Lower leg skin (tissue), 4 donors: ENCODE data around the gene SLC5A2. TPM values are rescaled to one million over a fixed set of nuclear protein-coding genes. Genes with fewer than 3 reads are reported as not detected.
"Not testable (repeated sequence)": the region's sequence is repeated elsewhere in the genome, so short reads cannot be mapped to it uniquely, and the experiment has no call there.

Experiments used
- DNase-seq, 2 donors: peaks; one replicate each; pipeline ENCODE4 v3.0.0-alpha.2; 2019; ENCODE audit warnings: low spot score in 2 of 2
- H3K4me3 ChIP-seq: fragments of 200-600 bp; sonication (generic); 2 replicates; pipeline ENCODE4 v1.5.1; 2017; ENCODE audit warnings: mild to moderate bottlenecking, low read depth; ENCODE audit not compliant: poor library complexity, severe bottlenecking
- CTCF ChIP-seq, 3 donors: fragments of 450-650 bp; IDR thresholded peaks; one replicate each; pipeline ENCODE4 v1.5.1; 2016; ENCODE audit warnings: antibody characterized with exemption in 3 of 3, mild to moderate bottlenecking in 3 of 3, moderate library complexity in 2 of 3
- POLR2A ChIP-seq, 2 donors: fragments of 450-650 bp; IDR thresholded peaks; one replicate each; pipeline ENCODE4 v1.6.1; 2016 to 2017; ENCODE audit warnings: antibody characterized with exemption in 2 of 2, mild to moderate bottlenecking in 1 of 2, moderate library complexity in 1 of 2
- WGBS, 2 donors: methylation state at CpG; one replicate each; pipeline ENCODE4 v1.1.5; 2018; 5-methylcytosine and 5-hydroxymethylcytosine counted together
- intact Hi-C: fragments of 100-400 bp; cut with DNase I; formaldehyde crosslinking; loops from one replicate; pipeline ENCODE4 v1.15.0; 2023; ENCODE audit warnings: low total_unique reads
- total RNA-seq, 4 donors: library from RNA; depleted of rRNA; stranded (reverse); fragments of >200 nt; gene quantifications; one replicate each; pipeline ENCODE4 v1.1.0, GENCODE V29; 2016

Gene SLC5A2
- total RNA-seq, 4 donors from 2014 or later, result 0.17 to 0.27 (median 0.21) TPM

DNA sequence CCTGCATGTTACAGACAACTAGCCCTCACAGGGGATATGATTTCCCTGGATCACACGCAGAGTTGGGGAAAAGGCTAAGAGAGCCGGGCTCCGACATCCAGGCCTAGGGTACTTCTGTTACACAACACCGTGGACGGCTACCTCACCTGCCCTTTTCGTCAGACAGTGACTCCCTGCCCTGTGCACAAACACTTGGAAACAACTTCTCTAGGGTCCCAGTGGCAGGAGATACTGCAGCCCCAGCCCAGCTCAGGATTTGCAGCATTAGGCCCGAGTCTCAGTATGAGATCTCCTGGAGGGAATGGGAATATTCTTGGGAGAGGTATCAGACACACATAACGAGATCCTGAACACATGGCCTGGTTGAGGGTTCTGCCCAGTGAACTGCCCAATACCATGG lies 17.0 kb downstream of the SLC5A2 start:
- no peak overlapping the region for H3K4me3 ChIP-seq
- intact Hi-C loops, result no loop called here
- TF ChIP-seq CTCF (IDR thresholded peaks at IDR 0.05) (no peak), POLR2A (IDR thresholded peaks at IDR 0.05) (no peak)
- DNase-seq, result no peak
- WGBS, 2 donors, result 91 to 95% methylated on average over 7 to 8 of the region's 8 CpGs

DNA sequence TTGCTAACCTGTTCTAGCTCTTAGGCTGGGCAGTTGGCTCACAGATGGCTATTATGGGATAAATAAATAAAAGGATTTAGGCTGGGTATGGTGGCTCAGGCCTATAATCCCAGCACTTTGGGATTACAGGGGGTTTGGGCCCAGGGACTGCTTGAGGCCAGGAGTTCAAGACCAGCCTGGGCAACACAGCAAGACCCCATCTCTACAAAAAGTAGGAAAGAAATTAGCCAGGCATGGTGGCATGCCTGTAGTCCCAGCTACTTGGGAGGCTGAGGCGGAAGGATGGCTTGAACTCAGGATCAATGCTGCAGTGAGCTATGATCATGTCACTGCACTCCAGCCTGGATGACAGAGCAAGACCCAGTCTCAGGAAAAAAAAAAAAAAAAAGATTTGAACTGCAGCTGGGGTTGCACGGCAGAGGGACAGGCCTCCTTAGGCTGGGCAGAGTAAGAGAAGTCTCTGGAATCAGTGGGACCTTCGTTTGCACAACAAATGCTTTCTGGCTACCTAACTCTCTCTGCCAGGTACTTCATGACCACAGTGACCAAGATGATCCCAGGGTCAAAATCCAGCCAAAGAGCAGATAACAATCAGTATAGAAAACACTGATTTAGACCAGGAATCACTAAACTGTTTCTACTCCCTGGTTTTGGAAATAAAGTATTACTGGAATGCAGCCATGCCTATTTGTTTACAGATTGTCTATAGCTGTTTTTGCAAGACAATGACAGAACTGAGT lies 18.5 kb downstream of the SLC5A2 start:
- no peak overlapping the region for H3K4me3 ChIP-seq
- TF ChIP-seq POLR2A (IDR thresholded peaks at IDR 0.05), result no peak
- no peak for TF ChIP-seq CTCF (IDR thresholded peaks at IDR 0.05)
- WGBS, 2 donors, result 72 to 80% methylated on average over 3 of the region's 3 CpGs
- intact Hi-C loops, result no loop called here
- DNase-seq, result no peak

- intact Hi-C loops, result no loop called here
- H3K4me3 ChIP-seq, result no peak overlapping the region
- TF ChIP-seq POLR2A (IDR thresholded peaks at IDR 0.05) (no peak), CTCF (IDR thresholded peaks at IDR 0.05) (no peak)
- WGBS, 2 donors, result 76 to 81% methylated on average over 4 of the region's 4 CpGs
- DNase-seq, result no peak
These were observed 19.0 kb downstream of the SLC5A2 start for GRCh38 chr16:31501966-31502348.

DNA sequence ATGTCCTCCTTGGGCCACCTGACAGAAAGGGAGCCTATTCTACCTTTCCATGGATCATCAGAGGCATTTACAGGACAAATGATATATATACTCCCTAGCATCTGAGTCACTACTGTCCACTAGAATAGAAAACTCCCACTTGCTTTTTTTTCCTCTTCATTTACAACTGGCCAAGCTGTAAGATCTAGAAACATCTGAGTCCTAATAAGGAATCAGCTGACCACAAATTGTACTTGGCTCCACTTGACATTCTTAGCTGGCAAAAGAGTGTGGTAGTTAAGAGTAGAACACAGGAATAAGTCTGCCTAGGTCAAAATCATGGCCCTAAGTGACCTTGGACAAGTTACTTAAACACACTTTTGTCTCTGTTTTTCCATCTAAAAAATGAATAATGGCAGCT lies 20.1 kb downstream of the SLC5A2 start:
- intact Hi-C loops, result no loop called here
- no peak overlapping the region for H3K4me3 ChIP-seq
- TF ChIP-seq CTCF (IDR thresholded peaks at IDR 0.05) (no peak), POLR2A (IDR thresholded peaks at IDR 0.05) (no peak)
- no peak for DNase-seq

GRCh38 chr16:31503555-31503954 lies 20.6 kb downstream of the SLC5A2 start:
- WGBS, 2 donors, result 92 to 93% methylated on average over 8 of the region's 8 CpGs
- H3K4me3 ChIP-seq, DNase-seq, intact Hi-C loops: not testable (repeated sequence)

- intact Hi-C loops, result no loop called here
- TF ChIP-seq CTCF (IDR thresholded peaks at IDR 0.05) (no peak), POLR2A (IDR thresholded peaks at IDR 0.05) (no peak)
These were observed 21.2 kb downstream of the SLC5A2 start for GRCh38 chr16:31504159-31504558.

More at GRCh38 chr16:31504159-31504558, 21.2 kb downstream of the SLC5A2 start:
- 72 to 76% methylated on average over 8 of the region's 8 CpGs for WGBS, 2 donors
- DNase-seq, result no peak
- no peak overlapping the region for H3K4me3 ChIP-seq
